Mesodermal cell (in vitro differentiated cells): ENCODE data around the gene SPATA9.
"Not testable (repeated sequence)": the region's sequence is repeated elsewhere in the genome, so short reads cannot be mapped to it uniquely, and the experiment has no call there.

ENCODE experiments used
- H3K27ac ChIP-seq: 2 replicates; pipeline ENCODE4 v1.7.0; 2013; ENCODE audit warnings: mild to moderate bottlenecking, low read depth, low read length, moderate library complexity; ENCODE audit not compliant: severe bottlenecking
- H3K36me3 ChIP-seq: 2 replicates; pipeline ENCODE4 v1.7.1; 2013; ENCODE audit warnings: mild to moderate bottlenecking, low read length, moderate library complexity; ENCODE audit not compliant: control insufficient read depth, insufficient read depth
- H3K4me1 ChIP-seq: one replicate; pipeline ENCODE4 v1.7.1; 2013; ENCODE audit warnings: mild to moderate bottlenecking, low read length; ENCODE audit not compliant: insufficient read depth, control insufficient read depth, poor library complexity, severe bottlenecking
- H3K4me3 ChIP-seq: 2 replicates; pipeline ENCODE4 v1.7.0; 2013; ENCODE audit warnings: low read length, control low read depth, mild to moderate bottlenecking; ENCODE audit not compliant: insufficient read depth, poor library complexity, severe bottlenecking; ENCODE audit errors: extremely low read depth
- H3K9me3 ChIP-seq: 2 replicates; pipeline ENCODE4 v1.7.1; 2013; ENCODE audit warnings: mild to moderate bottlenecking, low read length, moderate library complexity; ENCODE audit not compliant: control insufficient read depth
- WGBS, 2 experiments: methylation state at CpG; one replicate each; pipeline ENCODE4 v1.1.5; 2013; ENCODE audit warnings: missing lambda C conversion rate in 2 of 2; ENCODE audit not compliant: insufficient coverage in 2 of 2; 5-methylcytosine and 5-hydroxymethylcytosine counted together

The SPATA9 gene

GRCh38 chr5:95713960-95714710 lies 31.3 kb upstream of the SPATA9 start:
- Histone ChIP-seq H3K36me3 (no peaks in the 10 kb centered on the region), H3K4me3 (no peak overlapping the region), H3K27ac (no peak overlapping the region), H3K4me1 (peaks cover 37% of the 10 kb centered on the region), H3K9me3 (peaks cover 6% of the 10 kb centered on the region)
- 85 to 95% methylated on average over 4 of the region's 4 CpGs for WGBS, 2 experiments

- Histone ChIP-seq H3K27ac (peak overlapping the region; percentile 57), H3K4me1 (peaks cover 31% of the 10 kb centered on the region)
- H3K4me3 ChIP-seq, H3K36me3 ChIP-seq, H3K9me3 ChIP-seq: not testable (repeated sequence)
- 100% methylated on average over 1 of the region's 5 CpGs; no CpG with 5 or more reads in 1 of the 2 experiments for WGBS, 2 experiments
Observed at GRCh38 chr5:95713246-95713645, 30.5 kb upstream of the SPATA9 start.

GRCh38 chr5:95712347-95712958 lies 29.7 kb upstream of the SPATA9 start:
- WGBS, 2 experiments: 50 to 60% methylated on average over 1 of the region's 2 CpGs
- peaks cover 6% of the 10 kb centered on the region for H3K9me3 ChIP-seq
- no peaks in the 10 kb centered on the region for H3K36me3 ChIP-seq
- H3K27ac ChIP-seq: peak overlapping the region; percentile 57
- no peak overlapping the region for H3K4me3 ChIP-seq
- H3K4me1 ChIP-seq: peaks cover 28% of the 10 kb centered on the region

GRCh38 chr5:95711501-95712346 lies 28.9 kb upstream of the SPATA9 start:
- peaks cover 28% of the 10 kb centered on the region for H3K4me1 ChIP-seq
- H3K36me3 ChIP-seq: no peaks in the 10 kb centered on the region
- peak overlapping the region; percentile 69 for H3K27ac ChIP-seq
- peaks cover 6% of the 10 kb centered on the region for H3K9me3 ChIP-seq
- H3K4me3 ChIP-seq: no peak overlapping the region
- WGBS, 2 experiments: 80 to 98% methylated on average over 9 to 24 of the region's 27 CpGs

GRCh38 chr5:95710651-95711500 lies 28.1 kb upstream of the SPATA9 start:
- H3K4me3 ChIP-seq, H3K36me3 ChIP-seq, H3K9me3 ChIP-seq: not testable (repeated sequence)
- H3K4me1 ChIP-seq: peaks cover 28% of the 10 kb centered on the region
- WGBS, 2 experiments: 75 to 78% methylated on average over 19 of the region's 23 CpGs
- peak overlapping the region; percentile 69 for H3K27ac ChIP-seq

- H3K9me3 ChIP-seq: peaks cover 6% of the 10 kb centered on the region
- no peak overlapping the region for H3K4me3 ChIP-seq
- peak overlapping the region; percentile 69 for H3K27ac ChIP-seq
- H3K36me3 ChIP-seq: no peaks in the 10 kb centered on the region
- WGBS, 2 experiments: 58 to 69% methylated on average over 12 to 13 of the region's 15 CpGs
- H3K4me1 ChIP-seq: peaks cover 28% of the 10 kb centered on the region
Observed at GRCh38 chr5:95709967-95710650, 27.3 kb upstream of the SPATA9 start.

GRCh38 chr5:95708876-95709275 lies 26.1 kb upstream of the SPATA9 start:
- 85 to 100% methylated on average over 2 to 4 of the region's 7 CpGs for WGBS, 2 experiments

GRCh38 chr5:95707534-95708188 lies 24.9 kb upstream of the SPATA9 start:
- H3K9me3 ChIP-seq, H3K4me3 ChIP-seq, H3K36me3 ChIP-seq, H3K27ac ChIP-seq: not testable (repeated sequence)
- WGBS, 2 experiments: 49 to 77% methylated on average over 4 to 7 of the region's 8 CpGs
- peaks cover 25% of the 10 kb centered on the region for H3K4me1 ChIP-seq

More at GRCh38 chr5:95708876-95709275, 26.1 kb upstream of the SPATA9 start:
- H3K4me3 ChIP-seq: no peak overlapping the region
- H3K36me3 ChIP-seq: no peaks in the 10 kb centered on the region
- no peak overlapping the region for H3K27ac ChIP-seq
- H3K9me3 ChIP-seq: no peaks in the 10 kb centered on the region
- peaks cover 28% of the 10 kb centered on the region for H3K4me1 ChIP-seq

- H3K27ac ChIP-seq: no peak overlapping the region
- peaks cover 19% of the 10 kb centered on the region for H3K4me1 ChIP-seq
- no peak overlapping the region for H3K4me3 ChIP-seq
- H3K9me3 ChIP-seq: no peaks in the 10 kb centered on the region
- 79 to 90% methylated on average over 8 to 9 of the region's 9 CpGs for WGBS, 2 experiments
- no peaks in the 10 kb centered on the region for H3K36me3 ChIP-seq
Observed at GRCh38 chr5:95707055-95707454, 24.3 kb upstream of the SPATA9 start.
